HG03280 (cell line): ENCODE results near the gene KDM2B.

ENCODE experiments used
- ATAC-seq: cut with Tn5 transposase; IDR thresholded peaks from one replicate; pipeline ENCODE4 v1.9.1; 2021; ENCODE audit warnings: mild to moderate bottlenecking, moderate library complexity; ENCODE audit not compliant: unreplicated experiment

Gene KDM2B

GRCh38 chr12:121440768-121441167 lies 140.1 kb downstream of the KDM2B start:
- no peak for ATAC-seq

GRCh38 chr12:121439715-121440114 lies 141.1 kb downstream of the KDM2B start:
- no peak for ATAC-seq

DNA sequence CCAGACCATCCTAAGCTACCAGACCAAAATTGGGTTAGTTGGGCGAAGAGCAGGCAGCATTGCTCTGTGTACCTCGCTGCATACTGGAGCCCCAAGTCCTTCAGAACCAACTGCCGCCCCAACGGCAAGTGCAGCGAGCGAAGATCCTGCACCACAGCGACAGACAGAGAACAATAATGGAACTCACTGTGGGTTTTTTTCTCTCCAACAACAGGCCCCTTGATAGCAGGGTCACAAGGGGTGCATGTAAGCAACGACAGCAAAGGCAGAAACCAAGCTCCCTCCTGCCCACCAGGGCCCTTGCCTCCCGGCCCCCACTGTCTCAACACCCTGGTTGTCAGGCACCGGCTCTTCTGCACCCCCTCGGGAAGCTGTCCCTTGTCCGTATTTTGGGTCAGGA lies 141.9 kb downstream of the KDM2B start:
- ATAC-seq: no peak

DNA sequence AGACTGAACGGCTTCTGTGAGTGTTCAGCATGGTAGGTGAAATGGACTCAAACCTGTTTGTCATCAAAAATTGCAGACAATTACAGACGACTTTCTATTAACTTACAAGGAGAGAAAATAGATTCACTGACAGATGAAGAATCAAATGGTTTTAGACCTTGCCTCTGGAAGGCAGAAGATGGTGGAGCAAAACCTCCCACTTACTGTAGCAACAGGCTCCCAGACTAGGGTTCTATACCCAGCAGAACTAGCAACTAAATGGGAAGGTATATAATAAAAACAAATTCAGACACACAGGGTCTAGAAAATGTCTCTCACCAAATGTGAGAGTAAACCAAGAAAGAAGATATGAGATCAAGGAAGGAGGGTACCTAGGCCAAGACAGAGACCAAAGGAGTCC lies 144.1 kb downstream of the KDM2B start:
- ATAC-seq: no peak

DNA sequence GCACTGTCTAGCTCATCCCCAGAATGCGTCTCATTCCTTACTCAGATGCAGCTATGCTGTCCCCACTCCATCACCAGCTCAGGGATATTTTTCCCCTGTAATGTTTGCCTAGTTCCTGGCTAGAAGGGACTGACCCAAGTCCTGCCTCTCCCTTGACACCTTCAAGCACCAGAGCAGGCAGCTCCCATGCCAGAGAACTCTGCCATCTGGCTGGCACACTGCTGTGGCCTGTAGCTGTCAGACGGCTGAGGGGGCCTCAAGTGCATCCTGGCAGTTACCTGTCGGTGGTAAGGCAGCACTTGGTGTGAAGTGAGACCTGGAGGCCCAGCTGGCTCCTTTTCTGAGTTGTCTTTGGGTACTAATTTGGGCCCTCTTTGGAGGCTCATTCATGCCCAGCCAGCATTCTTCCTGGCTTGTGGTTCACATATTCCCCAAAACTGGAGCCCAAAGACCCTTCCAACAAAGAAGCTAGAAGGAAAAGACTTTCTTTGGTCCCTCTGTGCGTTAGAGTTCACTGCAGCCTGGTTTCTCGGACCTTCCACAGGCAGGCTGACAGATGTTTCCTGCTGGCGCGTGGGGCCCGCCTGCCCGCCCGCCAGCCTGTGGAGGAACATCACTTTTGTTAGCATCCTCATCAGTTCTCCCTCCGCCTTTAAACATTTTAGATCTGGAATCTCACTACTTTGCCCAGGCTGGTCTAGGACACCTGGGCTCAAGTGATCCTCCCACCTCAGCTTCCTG lies 147.9 kb downstream of the KDM2B start:
- ATAC-seq: no peak

- ATAC-seq: no peak
Measured at GRCh38 chr12:121430833-121431415, 149.9 kb downstream of the KDM2B start.

GRCh38 chr12:121428883-121429282 lies 151.9 kb downstream of the KDM2B start:
- ATAC-seq: no peak

- no peak for ATAC-seq
Measured at GRCh38 chr12:121427556-121428050, 153.2 kb downstream of the KDM2B start.

DNA sequence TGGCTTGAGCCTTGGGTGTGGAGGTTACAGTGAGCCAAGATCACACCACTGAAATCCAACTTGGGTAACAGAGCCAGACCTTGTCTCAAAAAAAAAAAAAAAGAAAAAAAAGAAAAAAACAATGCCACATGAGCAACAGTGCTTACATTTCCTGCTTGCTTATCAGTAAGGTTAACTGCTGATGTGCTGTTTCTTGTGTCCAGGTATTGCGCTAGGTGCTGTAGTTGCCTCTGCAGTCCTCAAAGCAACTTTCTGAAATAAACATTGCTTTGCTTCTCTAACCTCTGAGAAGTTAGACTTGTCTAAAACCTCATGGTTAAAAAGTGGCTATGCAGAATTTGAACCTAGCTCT lies 156.2 kb downstream of the KDM2B start:
- ATAC-seq: no peak

DNA sequence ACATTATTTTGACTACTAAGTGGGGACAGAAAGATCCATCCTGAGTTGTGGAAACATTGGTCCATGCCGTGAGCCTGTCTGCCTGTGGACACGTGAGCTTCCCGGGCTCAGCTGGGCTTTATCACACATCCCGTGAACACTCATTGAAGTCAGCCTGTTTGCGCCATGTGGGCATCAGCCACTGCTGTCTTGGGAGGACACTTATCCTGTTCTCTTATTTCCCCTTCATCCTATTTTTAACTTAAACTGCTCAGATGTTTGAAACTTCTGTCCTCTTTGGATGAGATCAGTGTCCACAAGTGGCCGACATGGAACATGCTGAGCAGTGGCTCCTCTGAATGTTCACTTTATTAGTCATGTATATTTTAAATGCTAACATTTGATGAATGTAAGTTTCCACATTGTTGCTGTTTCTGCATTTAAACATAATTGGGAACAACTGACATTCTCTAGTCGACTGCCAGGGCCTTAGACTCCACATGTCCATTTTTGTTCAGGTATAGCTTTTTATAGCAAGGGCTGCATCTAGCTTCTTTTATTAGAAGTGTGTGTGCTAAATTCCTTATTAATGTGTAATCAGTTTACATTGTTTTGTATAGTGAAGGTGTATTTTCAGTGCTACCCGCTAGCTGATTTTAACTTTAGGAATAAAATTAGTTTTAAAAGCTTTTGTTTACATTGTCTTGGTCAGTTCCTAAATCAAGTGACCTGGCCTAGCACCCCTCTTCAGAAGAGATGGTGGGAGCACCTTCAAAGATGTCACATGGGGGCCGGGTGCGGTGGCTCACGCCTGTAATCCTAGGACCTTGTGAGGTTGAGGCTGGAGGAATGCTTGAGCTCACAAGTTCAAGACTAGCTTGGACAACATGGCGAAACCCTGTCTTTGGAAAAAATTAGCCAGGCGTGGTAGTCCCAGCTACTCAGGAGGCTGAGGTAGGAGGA lies 156.9 kb downstream of the KDM2B start:
- ATAC-seq: no peak

DNA sequence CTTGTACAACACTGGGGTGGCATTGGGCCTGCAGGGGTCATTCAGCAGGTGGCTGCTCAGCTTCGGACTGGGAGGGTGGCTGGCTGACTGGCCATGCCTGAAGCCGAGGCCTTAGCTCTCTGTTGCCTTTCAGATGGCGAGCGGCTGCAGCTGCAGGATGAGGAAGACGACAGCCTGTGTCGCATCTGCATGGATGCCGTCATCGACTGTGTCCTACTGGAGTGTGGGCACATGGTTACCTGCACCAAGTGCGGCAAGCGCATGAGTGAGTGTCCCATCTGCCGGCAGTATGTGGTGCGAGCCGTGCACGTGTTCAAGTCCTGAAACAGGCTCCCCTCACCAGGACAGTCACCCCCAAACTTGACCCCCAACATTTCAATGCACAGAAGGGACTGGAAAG lies 157.6 kb downstream of the KDM2B start:
- no peak for ATAC-seq

DNA sequence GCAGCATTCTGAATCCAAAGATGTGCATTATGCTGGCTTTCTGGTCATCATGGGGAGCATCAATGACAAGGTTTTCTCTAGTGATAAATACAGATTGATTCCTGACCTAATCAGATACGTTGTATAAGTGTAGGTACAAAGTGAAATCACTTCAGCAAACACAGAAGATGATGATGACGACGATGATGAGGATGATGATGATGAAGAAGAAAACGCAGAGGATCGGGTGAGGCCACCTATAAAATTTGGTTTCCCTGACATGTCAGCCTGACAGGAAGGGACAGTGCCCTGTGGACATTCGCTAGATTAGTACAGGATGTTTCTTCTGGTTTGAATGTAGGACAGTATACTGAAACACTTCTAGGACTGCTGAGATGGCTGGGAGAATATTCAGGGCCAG lies 160.7 kb downstream of the KDM2B start:
- no peak for ATAC-seq

DNA sequence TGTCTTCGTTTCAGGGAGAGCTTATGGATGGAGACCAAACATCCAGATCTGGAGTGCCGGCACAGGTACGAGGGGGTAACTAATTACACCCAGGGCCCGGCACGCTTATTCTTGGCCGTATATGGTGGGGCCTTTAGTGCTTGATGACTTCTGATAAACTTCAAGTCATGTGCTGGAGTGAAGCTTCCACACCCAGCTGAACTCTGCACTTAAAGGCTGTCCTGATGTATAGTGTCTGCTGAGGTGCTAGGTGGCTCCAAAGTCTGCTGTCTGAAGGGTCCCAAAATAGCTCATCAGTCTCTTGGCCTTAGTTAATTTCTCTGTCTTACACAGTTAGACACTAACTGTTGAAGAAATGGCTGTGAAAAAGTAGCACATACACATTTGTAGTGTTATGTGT lies 163.0 kb downstream of the KDM2B start:
- ATAC-seq: no peak

DNA sequence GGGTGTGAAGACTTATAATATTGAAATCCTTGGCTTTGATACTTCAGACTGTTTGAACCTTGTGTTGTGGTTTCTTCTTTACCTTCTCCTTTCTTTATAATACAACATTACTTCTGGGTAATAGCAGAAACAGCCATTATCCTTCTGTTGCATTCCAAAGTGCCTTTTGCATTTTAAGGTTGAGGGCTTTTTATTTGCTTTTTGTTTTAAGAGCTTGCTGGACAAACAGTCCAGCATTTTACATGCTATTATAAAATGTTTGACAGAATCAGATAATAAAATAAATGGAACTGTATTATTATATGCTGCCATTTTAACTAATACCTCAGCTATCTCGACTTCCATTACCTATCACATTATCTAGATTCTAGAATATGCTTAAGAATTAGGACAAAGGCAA lies 166.9 kb downstream of the KDM2B start:
- no peak for ATAC-seq

GRCh38 chr12:121405211-121405610 lies 175.6 kb downstream of the KDM2B start:
- ATAC-seq: no peak

DNA sequence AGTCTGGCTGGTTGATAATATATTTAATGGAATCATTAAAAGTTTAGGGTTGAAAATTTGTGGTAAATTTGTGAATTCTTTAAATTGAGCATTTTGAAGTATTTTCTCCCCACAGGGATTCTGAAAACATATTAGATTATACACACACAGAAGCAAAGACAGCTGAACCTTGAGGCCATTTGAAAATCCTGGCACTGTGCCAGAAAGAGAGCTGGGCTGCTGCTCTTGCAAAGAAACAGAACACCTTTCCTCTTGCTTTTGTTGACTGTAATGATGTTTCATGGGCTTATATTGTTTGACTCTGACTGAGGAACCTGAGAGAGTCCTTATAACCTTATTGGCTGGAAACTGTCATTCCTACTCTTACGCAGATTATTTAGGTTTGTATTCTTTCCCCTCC lies 176.1 kb downstream of the KDM2B start:
- ATAC-seq: no peak

DNA sequence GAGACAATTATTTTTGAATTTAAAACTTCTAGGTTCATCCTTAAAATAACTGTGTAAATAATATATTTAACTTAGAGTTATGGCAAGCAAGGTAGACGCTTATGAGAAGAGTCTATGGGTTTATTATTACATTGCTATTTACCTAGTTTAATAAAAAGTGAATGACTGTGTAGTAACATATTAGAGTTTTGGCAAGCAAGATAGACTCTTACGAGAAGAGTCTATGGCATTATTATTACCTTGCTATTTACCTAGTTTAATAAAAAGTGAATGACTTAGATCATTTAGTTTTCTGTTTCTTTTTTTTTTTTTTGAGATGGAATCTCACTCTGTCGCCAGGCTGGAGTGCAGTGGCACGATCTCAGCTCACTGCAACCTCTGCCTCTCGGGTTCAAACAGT lies 177.1 kb downstream of the KDM2B start:
- ATAC-seq: no peak

DNA sequence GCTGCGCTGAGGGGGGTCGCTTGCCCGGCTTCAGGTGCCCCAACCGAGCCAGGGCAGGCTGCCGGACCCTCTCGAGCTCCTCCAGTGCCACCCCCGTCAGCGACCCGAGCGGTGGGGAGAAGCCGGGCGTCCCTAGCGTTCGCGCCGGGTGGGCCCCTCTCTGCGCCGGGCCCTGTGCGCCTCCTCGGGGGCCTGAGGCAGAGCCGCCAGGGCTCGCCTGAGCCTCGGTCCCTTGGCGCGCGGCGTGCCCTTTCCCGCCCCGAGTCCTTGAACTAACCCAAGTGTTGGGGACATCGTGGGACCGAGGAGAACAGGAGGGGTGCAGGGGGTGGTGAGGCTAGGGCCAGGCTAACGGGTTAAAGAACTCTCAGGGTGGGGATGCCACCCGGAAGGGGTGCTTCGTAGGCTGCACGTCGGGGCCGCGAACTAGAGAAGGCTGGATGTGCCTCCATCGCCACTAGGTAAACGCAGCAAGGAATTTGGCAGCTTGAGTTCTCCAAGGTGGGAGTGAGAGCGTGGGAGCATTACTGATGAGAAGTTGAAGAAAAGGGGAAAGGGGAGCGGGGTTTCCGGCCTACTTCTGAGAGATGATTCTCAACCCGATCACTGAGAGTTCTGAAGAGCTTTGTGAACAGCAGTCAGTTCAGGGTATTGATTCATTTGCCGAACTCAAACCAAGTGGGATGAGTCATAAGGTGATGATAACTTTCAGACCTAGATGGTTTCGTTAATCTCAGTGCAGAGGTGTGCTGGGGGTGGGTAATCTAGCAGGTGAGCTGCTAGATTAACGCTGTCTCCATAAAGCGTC lies 180.3 kb downstream of the KDM2B start:
- peak; percentile 41 for ATAC-seq

GRCh38 chr12:121399391-121400331 lies 181.2 kb downstream of the KDM2B start, which contains the start of gene RNF34:
Gene RNF34 (plus strand): TSS chr12:121400118. CDS start chr12:121400213, 95 bp downstream.
- peak; percentile 92 for ATAC-seq

- ATAC-seq: no peak
Measured at GRCh38 chr12:121398355-121398754, 182.5 kb downstream of the KDM2B start.
